Keratinocyte (primary cell): Measurements from ENCODE around the gene NHSL2. TPM values are rescaled to one million over a fixed set of nuclear protein-coding genes. Genes with fewer than 3 reads are reported as not detected.

Experiments used
- DNase-seq: peaks from one replicate; pipeline ENCODE4 v3.0.0-alpha.2; 2011; ENCODE audit warnings: low read depth, missing footprints, low spot score
- FAIRE-seq: peaks from 2 replicates; lab custom pipeline; 2011; peaks lifted over from hg19 to GRCh38; lab: Jason Lieb, UNC
- H2AFZ ChIP-seq: 2 replicates; pipeline ENCODE4 v1.6.0; 2012; ENCODE audit warnings: low read length, control low read depth, inconsistent platforms; ENCODE audit not compliant: control insufficient read depth
- H3K27ac ChIP-seq: 2 replicates; pipeline ENCODE4 v1.5.1; 2011; ENCODE audit warnings: low read length; ENCODE audit not compliant: control insufficient read depth, insufficient read depth
- H3K27me3 ChIP-seq: 3 replicates; pipeline ENCODE4 v1.6.0; 2011; ENCODE audit warnings: low read length; ENCODE audit not compliant: control insufficient read depth, insufficient read depth; ENCODE audit errors: extremely low read depth
- H3K36me3 ChIP-seq, 2 experiments: 2 replicates in 1 of 2; 3 replicates in 1 of 2; pipeline ENCODE4 v1.5.1; 2011; ENCODE audit warnings: low read length in 2 of 2, mild to moderate bottlenecking in 1 of 2; ENCODE audit not compliant: control insufficient read depth in 2 of 2, insufficient read depth in 2 of 2; ENCODE audit errors: extremely low read depth in 1 of 2
- H3K4me1 ChIP-seq: 3 replicates; pipeline ENCODE4 v1.5.1; 2011; ENCODE audit warnings: low read length; ENCODE audit not compliant: control insufficient read depth, insufficient read depth; ENCODE audit errors: extremely low read depth
- H3K4me2 ChIP-seq: 3 replicates; pipeline ENCODE4 v1.6.0; 2011; ENCODE audit warnings: low read depth, low read length; ENCODE audit not compliant: control insufficient read depth, insufficient read depth; ENCODE audit errors: extremely low read depth
- H3K4me3 ChIP-seq, 3 experiments: fragments of 200-600 bp in 1 of 3; sonication (generic) in 1 of 3; 2 replicates in 2 of 3; 3 replicates in 1 of 3; pipeline ENCODE4 v1.5.1; 2011 to 2016; ENCODE audit warnings: low read length in 3 of 3, mild to moderate bottlenecking in 3 of 3, control low read depth in 2 of 3, inconsistent platforms in 1 of 3, low read depth in 1 of 3, mixed read lengths in 1 of 3, mixed run types in 1 of 3, moderate library complexity in 1 of 3; ENCODE audit not compliant: control insufficient read depth in 2 of 3, insufficient read depth in 2 of 3; ENCODE audit errors: extremely low read depth in 1 of 3
- H3K79me2 ChIP-seq: 2 replicates; pipeline ENCODE4 v1.6.0; 2012; ENCODE audit warnings: low read length; ENCODE audit not compliant: control insufficient read depth, insufficient read depth
- H3K9ac ChIP-seq: 3 replicates; pipeline ENCODE4 v1.6.0; 2011; ENCODE audit warnings: low read length; ENCODE audit not compliant: control insufficient read depth, insufficient read depth; ENCODE audit errors: extremely low read depth
- H3K9me1 ChIP-seq: 3 replicates; pipeline ENCODE4 v1.6.0; 2011; ENCODE audit warnings: low read length; ENCODE audit not compliant: control insufficient read depth, insufficient read depth; ENCODE audit errors: extremely low read depth
- H3K9me3 ChIP-seq: 2 replicates; pipeline ENCODE4 v1.5.1; 2012; ENCODE audit warnings: low read depth, low read length; ENCODE audit not compliant: control insufficient read depth
- H4K20me1 ChIP-seq: 3 replicates; pipeline ENCODE4 v1.6.0; 2011; ENCODE audit warnings: low read length; ENCODE audit not compliant: control insufficient read depth, insufficient read depth; ENCODE audit errors: extremely low read depth
- CTCF ChIP-seq, 3 experiments: IDR thresholded peaks in 1 of 3; conservative IDR thresholded peaks in 1 of 3; optimal IDR thresholded peaks in 1 of 3; 2 replicates in 2 of 3; 3 replicates in 1 of 3; pipeline versions ENCODE3 to v1.5.1; 2011; ENCODE audit warnings: low read length in 3 of 3, mild to moderate bottlenecking in 3 of 3, moderate library complexity in 2 of 3, control low read depth in 1 of 3, inconsistent platforms in 1 of 3; ENCODE audit not compliant: insufficient read depth in 2 of 3; ENCODE audit errors: extremely low read depth in 1 of 3
- EZH2 ChIP-seq: IDR thresholded peaks from one replicate; pipeline ENCODE4 v1.6.1; 2012; ENCODE audit warnings: inconsistent platforms, mild to moderate bottlenecking, low read length, moderate library complexity
- dilution Hi-C: fragments of 300-500 bp; cut with MboI; formaldehyde crosslinking; loops from one replicate; pipeline ENCODE4 v1.7.0; 2020; ENCODE audit warnings: low sequenced_read_pairs; ENCODE audit not compliant: extremely low pct_ligation_motif_present
- polyA plus RNA-seq, 5 experiments: library from polyadenylated mRNA; depleted of rRNA in 3 of 5; stranded (reverse) in 3 of 5; stranded (forward) in 1 of 5; unstranded in 1 of 5; fragments of >200 nt; gene quantifications; 1 replicate in 1 of 5; 2 replicates in 3 of 5; 3 replicates in 1 of 5; pipeline versions ENCODE4 v1.2.1 to v1.2.3, GENCODE V29; 2011 to 2012; ENCODE audit warnings: missing spikeins in 2 of 5, low read depth in 1 of 5, low replicate concordance in 1 of 5

Gene NHSL2
- polyA plus RNA-seq, 1 donor (not counting 4 experiments of a cell fraction or from before 2014, with no cell fraction given) = 0.04 TPM

GRCh38 chrX:72124540-72125201 lies 214.0 kb downstream of the NHSL2 start:
- peaks cover 45% of the 10 kb centered on the region for H3K27me3 ChIP-seq
- DNase-seq (no peak), FAIRE-seq (no peak)
- H2AFZ ChIP-seq = no peak overlapping the region
- H3K9me3 ChIP-seq = no peaks in the 10 kb centered on the region
- no peaks in the 10 kb centered on the region for H4K20me1 ChIP-seq
- H3K4me3 ChIP-seq = no peak overlapping the region
- TF ChIP-seq EZH2 (no peak), CTCF (optimal IDR thresholded peaks at IDR 0.05 in 1 of 3, IDR thresholded peaks at IDR 0.05 in 1 of 3, conservative IDR thresholded peaks at IDR 0.05 in 1 of 3; ENCODE audit: extremely low read depth in 1 of 3, insufficient read depth in 2 of 3, low read length in 3 of 3) (no peak)
- no peak overlapping the region for H3K27ac ChIP-seq
- H3K4me1 ChIP-seq = peaks cover 9% of the 10 kb centered on the region
- no peak overlapping the region for H3K4me2 ChIP-seq
- H3K36me3 ChIP-seq = no peaks in the 10 kb centered on the region
- no peak overlapping the region for H3K9ac ChIP-seq
- no peaks in the 10 kb centered on the region for H3K79me2 ChIP-seq
- no peaks in the 10 kb centered on the region for H3K9me1 ChIP-seq
- dilution Hi-C loops = no loop called here

- H2AFZ ChIP-seq = no peak overlapping the region
- DNase-seq = no peak
- peaks cover 9% of the 10 kb centered on the region for H3K4me1 ChIP-seq
- H3K27me3 ChIP-seq = peaks cover 48% of the 10 kb centered on the region
- H3K79me2 ChIP-seq = no peaks in the 10 kb centered on the region
- TF ChIP-seq EZH2 (no peak), CTCF (optimal IDR thresholded peaks at IDR 0.05 in 1 of 3, IDR thresholded peaks at IDR 0.05 in 1 of 3, conservative IDR thresholded peaks at IDR 0.05 in 1 of 3; ENCODE audit: extremely low read depth in 1 of 3, insufficient read depth in 2 of 3, low read length in 3 of 3) (no peak)
- no peaks in the 10 kb centered on the region for H3K9me3 ChIP-seq
- H4K20me1 ChIP-seq = no peaks in the 10 kb centered on the region
- no peak overlapping the region for H3K27ac ChIP-seq
- dilution Hi-C loops = no loop called here
- no peak for FAIRE-seq
- H3K36me3 ChIP-seq = no peaks in the 10 kb centered on the region
- no peak overlapping the region for H3K4me2 ChIP-seq
- no peaks in the 10 kb centered on the region for H3K9me1 ChIP-seq
- no peak overlapping the region for H3K9ac ChIP-seq
- H3K4me3 ChIP-seq = no peak overlapping the region
These were observed 214.8 kb downstream of the NHSL2 start for GRCh38 chrX:72125331-72126047.
